Thyroid gland (tissue), 4 donors: ENCODE measurements around the gene CHCHD6. TPM values are rescaled to one million over a fixed set of nuclear protein-coding genes. Genes with fewer than 3 reads are reported as not detected.
A peak's percentile ranks its signal among the peaks of the same experiment; 100 is the strongest.

Experiments
- DNase-seq, 2 donors: peaks; one replicate each; pipeline ENCODE4 v3.0.0-alpha.2; 2019
- H3K27ac ChIP-seq, 3 donors: fragments of 200-600 bp; sonication (generic); 1 replicate in 2 of 3; 2 replicates in 1 of 3; pipeline ENCODE4 v1.5.1; 2016 to 2019; ENCODE audit warnings: mild to moderate bottlenecking in 1 of 3, moderate library complexity in 1 of 3
- H3K27me3 ChIP-seq: fragments of 200-600 bp; sonication (generic); one replicate; pipeline ENCODE4 v1.5.1; 2019
- H3K36me3 ChIP-seq, 2 donors: fragments of 200-600 bp; sonication (generic); one replicate each; pipeline ENCODE4 v1.5.1; 2016 to 2019
- H3K4me1 ChIP-seq, 2 donors: fragments of 200-600 bp; sonication (generic); one replicate each; pipeline ENCODE4 v1.5.1; 2017 to 2019
- H3K4me3 ChIP-seq, 3 donors: fragments of 200-600 bp; sonication (generic); replicated peaks in 1 of 3; 1 replicate in 2 of 3; 2 replicates in 1 of 3; pipeline ENCODE4 v1.5.1; 2016; ENCODE audit warnings: mild to moderate bottlenecking in 1 of 3
- H3K9me3 ChIP-seq: fragments of 200-600 bp; sonication (generic); one replicate; pipeline ENCODE4 v1.5.1; 2017
- POLR2A ChIP-seq, 2 donors: fragments of 450-650 bp; IDR thresholded peaks; one replicate each; pipeline ENCODE4 v1.6.1; 2017; ENCODE audit warnings: antibody characterized with exemption in 2 of 2, mild to moderate bottlenecking in 2 of 2, moderate library complexity in 1 of 2
- WGBS, 2 donors: methylation state at CpG; one replicate each; pipeline ENCODE4 v1.1.5; 2017; 5-methylcytosine and 5-hydroxymethylcytosine counted together
- intact Hi-C: fragments of 100-400 bp; cut with DNase I; formaldehyde crosslinking; loops from one replicate; pipeline ENCODE4 v1.15.1; 2023
- total RNA-seq, 4 donors: library from RNA; depleted of rRNA; stranded (reverse); fragments of >200 nt; gene quantifications; one replicate each; pipeline ENCODE4 v1.2.3, GENCODE V29; 2016
- TF ChIP-seq, protein P1 (sequence below), 6 experiments: fragments of 200-600 bp in 3 of 6; fragments of 450-650 bp in 3 of 6; sonication (generic) in 3 of 6; IDR thresholded peaks; one replicate each; pipeline ENCODE4 v1.5.1; 2016 to 2019; ENCODE audit warnings: antibody characterized with exemption in 6 of 6, mild to moderate bottlenecking in 2 of 6, inconsistent platforms in 1 of 6, moderate library complexity in 1 of 6

CHCHD6 gene
- total RNA-seq, result 10 to 100 TPM; 22.9 to 27.8 (median 24.4) TPM

GRCh38 chr3:126703512-126704493, at the start of gene CHCHD6:
CHCHD6 (plus strand) TSS chr3:126704240; CDS start chr3:126704313, 73 bp downstream.
- intact Hi-C loops, result no loop called here
- no peak within 1 kb of the TSS for H3K27ac ChIP-seq
- DNase-seq, result peak; percentile 96 to 99

GRCh38 chr3:126654571-126655383, 49.3 kb upstream of the CHCHD6 start, which contains the start of gene TXNRD3:
TXNRD3 (minus strand) TSS chr3:126655124.
- Histone ChIP-seq H3K9me3 (no peaks in the 10 kb centered on the region), H3K4me1 (peaks cover 4 to 5% of the 10 kb centered on the region in 2 donors), H3K27ac (peak within 1 kb of the TSS; percentile 51 to 75 (median 60)), H3K27me3 (no peaks in the 10 kb centered on the region), H3K36me3 (no peaks in the 10 kb centered on the region), H3K4me3 (peak within 1 kb of the TSS; percentile 29 to 78 (median 56))
- intact Hi-C loops, result no loop called here
- TF ChIP-seq POLR2A (IDR thresholded peaks at IDR 0.05), result peak in 1 of 2 donors; percentile 83
- TF ChIP-seq, protein P1, sequence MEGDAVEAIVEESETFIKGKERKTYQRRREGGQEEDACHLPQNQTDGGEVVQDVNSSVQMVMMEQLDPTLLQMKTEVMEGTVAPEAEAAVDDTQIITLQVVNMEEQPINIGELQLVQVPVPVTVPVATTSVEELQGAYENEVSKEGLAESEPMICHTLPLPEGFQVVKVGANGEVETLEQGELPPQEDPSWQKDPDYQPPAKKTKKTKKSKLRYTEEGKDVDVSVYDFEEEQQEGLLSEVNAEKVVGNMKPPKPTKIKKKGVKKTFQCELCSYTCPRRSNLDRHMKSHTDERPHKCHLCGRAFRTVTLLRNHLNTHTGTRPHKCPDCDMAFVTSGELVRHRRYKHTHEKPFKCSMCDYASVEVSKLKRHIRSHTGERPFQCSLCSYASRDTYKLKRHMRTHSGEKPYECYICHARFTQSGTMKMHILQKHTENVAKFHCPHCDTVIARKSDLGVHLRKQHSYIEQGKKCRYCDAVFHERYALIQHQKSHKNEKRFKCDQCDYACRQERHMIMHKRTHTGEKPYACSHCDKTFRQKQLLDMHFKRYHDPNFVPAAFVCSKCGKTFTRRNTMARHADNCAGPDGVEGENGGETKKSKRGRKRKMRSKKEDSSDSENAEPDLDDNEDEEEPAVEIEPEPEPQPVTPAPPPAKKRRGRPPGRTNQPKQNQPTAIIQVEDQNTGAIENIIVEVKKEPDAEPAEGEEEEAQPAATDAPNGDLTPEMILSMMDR (IDR thresholded peaks at IDR 0.05), result peak in 3 of 6 experiments; percentile 25 to 41 (median 26)
- WGBS, 2 donors, result 0 to 2% methylated on average over 11 to 19 of the region's 102 CpGs
- DNase-seq, result peak; percentile 89 to 92

More at GRCh38 chr3:126703512-126704493, at the start of gene CHCHD6:
- Histone ChIP-seq H3K36me3 (no peaks in the 10 kb centered on the region), H3K27me3 (no peaks in the 10 kb centered on the region), H3K4me3 (peak within 1 kb of the TSS; percentile 77 to 91 (median 80)), H3K4me1 (peaks cover 7 to 9% of the 10 kb centered on the region in 2 donors), H3K9me3 (no peaks in the 10 kb centered on the region)
- 10 to 13% methylated on average over 17 to 23 of the region's 69 CpGs for WGBS, 2 donors
- TF ChIP-seq, protein P1 (IDR thresholded peaks at IDR 0.05), result no peak
- peak in 1 of 2 donors; percentile 35 for TF ChIP-seq POLR2A (IDR thresholded peaks at IDR 0.05)

DNA sequence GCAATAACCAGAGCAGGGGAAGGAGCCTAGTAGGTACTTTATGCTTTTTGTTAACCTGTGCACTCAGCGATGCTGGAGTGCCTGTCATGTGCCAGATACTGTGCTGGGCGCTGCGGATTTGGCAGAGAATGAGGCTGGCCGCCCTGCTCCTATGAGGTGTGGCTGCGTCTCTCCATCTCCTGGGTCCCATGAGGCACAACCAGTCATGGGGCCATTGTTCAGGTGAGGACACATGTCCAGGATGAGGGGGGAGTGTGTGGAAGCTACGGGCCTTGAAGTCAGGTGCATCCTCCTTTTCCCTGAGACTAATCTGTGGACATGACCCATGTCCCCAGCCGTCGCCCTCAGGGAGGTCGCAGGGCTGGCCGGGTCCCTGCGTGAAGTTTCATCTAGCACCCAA, 48.2 kb upstream of the CHCHD6 start:
- Histone ChIP-seq H3K27ac (no peak overlapping the region), H3K27me3 (no peaks in the 10 kb centered on the region), H3K9me3 (no peaks in the 10 kb centered on the region), H3K36me3 (no peaks in the 10 kb centered on the region), H3K4me3 (no peak overlapping the region), H3K4me1 (peaks cover 4 to 5% of the 10 kb centered on the region in 2 donors)
- no peak for DNase-seq
- no peak for TF ChIP-seq POLR2A (IDR thresholded peaks at IDR 0.05)
- TF ChIP-seq, protein P1 (IDR thresholded peaks at IDR 0.05), result no peak
- 93 to 96% methylated on average over 11 of the region's 11 CpGs for WGBS, 2 donors
- intact Hi-C loops, result no loop called here

DNA sequence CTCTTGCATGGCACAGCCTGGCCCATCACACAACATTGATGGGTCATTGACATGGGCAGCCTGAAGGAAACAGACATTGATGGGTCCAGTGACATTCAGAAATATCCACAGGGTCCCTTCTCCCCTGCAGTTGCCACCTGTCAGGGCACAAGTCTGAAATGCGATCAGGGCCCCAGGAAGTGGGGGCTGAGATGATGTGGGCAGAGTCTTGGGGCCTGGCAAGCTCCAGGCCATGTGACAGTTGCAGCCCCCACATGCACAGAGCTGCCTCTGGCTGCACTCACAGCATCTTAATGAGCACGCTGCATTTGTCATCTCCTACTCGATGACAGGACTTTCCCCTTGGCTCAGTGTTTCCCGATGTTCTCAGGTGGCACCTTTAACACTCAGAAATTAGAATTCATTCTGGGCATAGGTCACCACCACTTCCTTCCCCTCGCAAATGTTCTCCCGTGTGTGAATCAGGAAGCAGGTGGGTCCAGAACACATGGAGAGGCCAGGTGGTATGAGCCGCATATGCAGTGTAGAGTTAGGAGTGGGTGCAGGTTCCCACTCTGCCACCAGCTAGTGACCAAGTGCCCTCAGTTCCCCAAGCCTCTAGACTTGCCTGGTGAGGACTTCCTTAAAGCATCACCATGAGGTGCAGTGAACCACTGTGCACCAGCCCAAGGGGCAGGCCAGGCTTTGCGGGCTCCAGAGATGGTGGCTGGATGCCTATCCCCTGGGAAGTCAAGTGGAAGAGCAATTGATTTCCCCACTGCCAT, 47.5 kb upstream of the CHCHD6 start:
- WGBS, 2 donors, result 90% methylated on average over 8 of the region's 8 CpGs
- peaks cover 4 to 5% of the 10 kb centered on the region in 2 donors for H3K4me1 ChIP-seq
- H3K9me3 ChIP-seq, result no peaks in the 10 kb centered on the region
- no peak overlapping the region for H3K4me3 ChIP-seq
- no peaks in the 10 kb centered on the region for H3K27me3 ChIP-seq
- TF ChIP-seq, protein P1 (IDR thresholded peaks at IDR 0.05), result no peak
- no peak for TF ChIP-seq POLR2A (IDR thresholded peaks at IDR 0.05)
- no peaks in the 10 kb centered on the region for H3K36me3 ChIP-seq
- intact Hi-C loops, result no loop called here
- no peak overlapping the region for H3K27ac ChIP-seq
- no peak for DNase-seq
